Mononuclear cell (primary cell): ENCODE results near the gene HIPK1. TPM values are rescaled to one million over a fixed set of nuclear protein-coding genes. Genes with fewer than 3 reads are reported as not detected.

Experiments
- H3K27me3 ChIP-seq: 2 replicates; pipeline ENCODE4 v1.6.0; 2011; ENCODE audit warnings: low read length, control low read depth; ENCODE audit not compliant: insufficient read depth
- H3K4me1 ChIP-seq: 2 replicates; pipeline ENCODE4 v1.5.1; 2011; ENCODE audit warnings: mild to moderate bottlenecking, low read length, control low read depth; ENCODE audit not compliant: insufficient read depth
- H3K4me3 ChIP-seq: 2 replicates; pipeline ENCODE4 v1.5.1; 2011; ENCODE audit warnings: mild to moderate bottlenecking, low read length, moderate library complexity
- H3K9me3 ChIP-seq: 2 replicates; pipeline ENCODE4 v1.5.1; 2011; ENCODE audit warnings: low read depth, mild to moderate bottlenecking, control low read depth, low read length
- total RNA-seq: library from RNA; depleted of rRNA; stranded (reverse); fragments of >200 nt; gene quantifications from one replicate; pipeline ENCODE4 v1.2.3, GENCODE V29; 2012

HIPK1 gene
- total RNA-seq, 1 donor, result 99.5 TPM

- no peaks in the 10 kb centered on the region for H3K9me3 ChIP-seq
- no peak overlapping the region for H3K4me3 ChIP-seq
- H3K27me3 ChIP-seq, result no peaks in the 10 kb centered on the region
- H3K4me1 ChIP-seq, result no peaks in the 10 kb centered on the region
Measured at GRCh38 chr1:114022877-114023276, 93.8 kb downstream of the HIPK1 start.

- H3K4me3 ChIP-seq, result no peak overlapping the region
- H3K27me3 ChIP-seq, result no peaks in the 10 kb centered on the region
- H3K4me1 ChIP-seq, result no peaks in the 10 kb centered on the region
- no peaks in the 10 kb centered on the region for H3K9me3 ChIP-seq
Measured at GRCh38 chr1:114023377-114023776, 94.3 kb downstream of the HIPK1 start.

GRCh38 chr1:114024049-114024448, 94.9 kb downstream of the HIPK1 start:
- no peak overlapping the region for H3K4me3 ChIP-seq
- H3K4me1 ChIP-seq, result no peaks in the 10 kb centered on the region
- no peaks in the 10 kb centered on the region for H3K27me3 ChIP-seq
- no peaks in the 10 kb centered on the region for H3K9me3 ChIP-seq

GRCh38 chr1:114025609-114026401, 96.7 kb downstream of the HIPK1 start:
- H3K4me3 ChIP-seq, result no peak overlapping the region
- H3K4me1 ChIP-seq, result no peaks in the 10 kb centered on the region
- no peaks in the 10 kb centered on the region for H3K27me3 ChIP-seq
- no peaks in the 10 kb centered on the region for H3K9me3 ChIP-seq

GRCh38 chr1:114026797-114027196, 97.7 kb downstream of the HIPK1 start:
- no peak overlapping the region for H3K4me3 ChIP-seq
- H3K9me3 ChIP-seq, result no peaks in the 10 kb centered on the region
- H3K4me1 ChIP-seq, result no peaks in the 10 kb centered on the region
- no peaks in the 10 kb centered on the region for H3K27me3 ChIP-seq

Other genes with a start within 250 kb of the HIPK1 start
- 8.1 TPM for gene PHTF1, start 169.8 kb upstream of the HIPK1 start, total RNA-seq
- gene RSBN1, start 116.8 kb upstream of the HIPK1 start, total RNA-seq, result 68.7 TPM
- 70.5 TPM for gene PTPN22, start 57.6 kb upstream of the HIPK1 start, total RNA-seq
- gene BCL2L15, start 41.7 kb upstream of the HIPK1 start, total RNA-seq, result 1.6 TPM
- 22.4 TPM for gene AP4B1, start 24.5 kb upstream of the HIPK1 start, total RNA-seq
- gene DCLRE1B, start 24.0 kb upstream of the HIPK1 start, total RNA-seq, result 4.3 TPM
- 4.1 TPM for gene OLFML3, start 50.1 kb downstream of the HIPK1 start, total RNA-seq
- under 0.01 TPM for gene SYT6, start 224.5 kb downstream of the HIPK1 start, total RNA-seq